HG02973 (cell line): ENCODE results near the gene PGS1.

Experiments
- ATAC-seq: cut with Tn5 transposase; IDR thresholded peaks from one replicate; pipeline ENCODE4 v1.9.1; 2021; ENCODE audit warnings: moderate library complexity; ENCODE audit not compliant: unreplicated experiment

Gene PGS1

GRCh38 chr17:78384479-78385175 lies 6.2 kb downstream of the PGS1 start:
- no peak for ATAC-seq

GRCh38 chr17:78387977-78388941 lies 9.8 kb downstream of the PGS1 start:
- no peak for ATAC-seq

- ATAC-seq = no peak
Observed at GRCh38 chr17:78390241-78391050, 12.0 kb downstream of the PGS1 start.

GRCh38 chr17:78391051-78391431 lies 12.6 kb downstream of the PGS1 start:
- ATAC-seq = no peak

DNA sequence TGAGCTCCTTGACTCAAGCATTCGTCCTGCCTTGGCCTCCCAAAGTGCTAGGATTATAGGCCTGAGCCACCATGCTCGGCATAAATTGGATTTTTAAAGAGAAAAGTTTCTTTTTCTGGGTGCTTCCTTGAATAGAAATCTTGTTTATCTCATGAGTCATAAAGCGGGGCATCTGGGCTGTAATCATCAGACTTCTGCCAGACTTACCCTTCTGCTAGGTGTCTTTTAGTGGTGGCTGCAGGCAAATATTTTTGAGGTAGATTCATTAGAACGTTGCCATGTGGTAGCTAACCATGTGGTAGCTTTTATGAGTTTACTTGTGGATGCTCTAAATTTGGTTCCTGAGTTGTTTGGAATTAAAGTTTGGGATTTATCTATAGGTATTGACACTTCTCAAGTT lies 13.4 kb downstream of the PGS1 start:
- no peak for ATAC-seq

GRCh38 chr17:78392295-78392694 lies 13.8 kb downstream of the PGS1 start:
- no peak for ATAC-seq

DNA sequence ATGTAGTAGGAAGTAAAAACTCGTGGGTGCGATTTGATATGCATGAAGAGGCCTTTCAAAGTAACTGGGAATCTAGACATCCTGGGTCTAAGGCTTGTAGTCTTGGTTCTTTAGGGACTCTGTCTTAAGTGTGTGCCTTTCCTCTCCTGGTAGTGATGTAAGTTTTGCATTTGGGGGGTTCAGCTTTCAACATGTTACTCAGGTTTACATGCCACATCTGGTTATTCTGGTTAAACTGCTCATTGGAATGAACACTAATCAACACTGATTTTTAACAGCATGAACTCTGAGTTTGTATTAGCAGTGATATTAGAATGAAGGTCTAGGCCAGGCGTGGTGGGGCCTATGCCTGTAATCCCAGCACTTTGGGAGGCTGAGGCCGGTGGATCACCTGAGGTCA lies 15.1 kb downstream of the PGS1 start:
- no peak for ATAC-seq

DNA sequence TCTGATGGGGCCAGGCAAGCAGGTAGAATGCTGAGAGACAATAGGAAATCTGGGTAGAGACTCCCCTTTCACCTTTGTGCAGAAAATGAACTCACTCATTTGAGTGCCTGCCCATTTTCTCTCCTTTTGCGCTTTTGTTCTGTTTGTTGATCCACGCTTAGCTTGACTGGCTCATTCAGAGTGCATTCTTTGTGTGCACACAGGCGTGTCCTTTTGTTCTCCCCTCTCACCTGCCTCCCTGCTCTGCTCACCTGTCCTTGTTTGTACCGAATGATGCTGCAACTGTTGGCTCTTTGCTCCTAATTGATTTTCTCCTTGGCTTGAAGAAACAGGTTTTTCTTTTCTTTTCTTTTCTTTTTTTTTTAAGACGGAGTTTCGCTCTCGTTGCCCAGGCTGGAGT lies 15.8 kb downstream of the PGS1 start:
- no peak for ATAC-seq

GRCh38 chr17:78395155-78395554 lies 16.7 kb downstream of the PGS1 start:
- no peak for ATAC-seq

GRCh38 chr17:78396441-78397337 lies 18.2 kb downstream of the PGS1 start:
- no peak for ATAC-seq

DNA sequence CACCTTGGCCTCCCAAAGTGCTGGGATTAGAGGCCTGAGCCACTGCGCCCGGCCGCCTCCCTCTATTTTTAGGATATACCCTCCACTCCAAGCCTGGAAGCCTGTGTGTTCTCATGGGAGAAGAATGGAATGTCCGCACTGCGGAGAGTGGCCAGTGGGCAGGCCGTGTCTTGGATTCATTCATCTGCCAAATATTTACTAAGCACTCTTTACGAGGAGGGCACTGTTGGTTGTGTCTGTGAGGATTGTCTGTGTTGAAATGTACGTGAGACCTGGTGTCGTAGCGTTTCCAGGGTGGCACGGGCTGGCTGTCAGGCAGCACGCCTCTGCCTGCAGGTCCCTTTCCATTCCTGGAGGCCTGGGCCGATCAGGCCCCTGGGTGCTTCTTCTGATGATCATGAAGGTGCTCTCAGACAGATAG lies 19.2 kb downstream of the PGS1 start:
- ATAC-seq = no peak

GRCh38 chr17:78398390-78398789 lies 19.9 kb downstream of the PGS1 start:
- ATAC-seq = no peak

DNA sequence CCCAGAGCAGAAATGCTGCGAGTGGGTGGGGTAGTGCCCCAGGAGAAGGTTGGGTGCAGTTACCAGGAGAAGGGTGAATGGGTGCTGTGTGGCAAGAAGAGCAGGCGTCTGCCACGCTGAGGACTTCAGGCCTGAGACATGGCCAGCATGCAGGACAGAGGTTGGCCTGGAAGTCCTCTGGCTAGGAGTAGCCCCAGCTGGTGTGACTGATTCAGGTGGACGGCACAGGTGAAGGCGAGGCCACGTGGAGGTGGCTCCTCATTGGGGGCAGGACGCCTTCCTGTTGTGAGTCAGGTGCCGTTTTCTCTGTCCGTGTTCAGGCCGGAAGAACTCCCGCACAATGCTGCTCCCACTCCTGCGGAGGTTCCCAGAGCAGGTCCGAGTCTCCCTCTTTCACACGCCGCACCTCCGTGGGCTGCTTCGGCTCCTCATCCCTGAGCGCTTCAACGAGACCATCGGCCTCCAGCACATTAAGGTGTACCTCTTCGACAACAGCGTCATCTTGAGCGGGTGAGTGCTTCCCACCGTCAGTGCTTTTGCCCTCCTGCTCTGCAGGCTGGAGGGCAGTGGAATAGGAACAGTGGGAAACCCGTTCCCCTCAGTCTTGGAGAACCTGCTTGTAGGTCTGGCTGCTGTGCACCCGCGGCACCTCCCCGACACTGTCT lies 20.7 kb downstream of the PGS1 start:
- no peak for ATAC-seq

DNA sequence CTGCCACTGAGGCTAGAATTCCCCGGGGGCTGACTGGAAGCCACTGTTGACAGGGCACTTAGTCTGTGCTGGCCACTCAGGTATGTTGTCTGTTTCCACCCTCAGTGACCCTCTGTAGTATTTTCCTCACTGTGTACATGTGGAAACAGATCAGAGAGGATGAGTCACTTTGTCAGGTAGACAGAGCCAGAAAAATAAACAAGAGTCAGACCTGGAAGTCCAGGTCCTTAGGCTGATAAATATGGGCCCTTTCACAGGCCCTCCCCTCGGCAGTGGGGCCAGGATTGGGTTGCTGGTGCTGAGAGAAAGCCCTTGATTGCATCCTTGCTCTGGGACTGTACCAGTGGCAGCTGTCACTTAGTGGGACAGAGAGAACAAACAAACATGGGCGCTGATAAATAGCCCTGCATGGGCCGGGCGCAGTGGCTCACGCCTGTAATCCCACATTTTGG lies 21.3 kb downstream of the PGS1 start:
- no peak for ATAC-seq

- ATAC-seq = no peak
Observed at GRCh38 chr17:78400581-78401240, 22.3 kb downstream of the PGS1 start.

DNA sequence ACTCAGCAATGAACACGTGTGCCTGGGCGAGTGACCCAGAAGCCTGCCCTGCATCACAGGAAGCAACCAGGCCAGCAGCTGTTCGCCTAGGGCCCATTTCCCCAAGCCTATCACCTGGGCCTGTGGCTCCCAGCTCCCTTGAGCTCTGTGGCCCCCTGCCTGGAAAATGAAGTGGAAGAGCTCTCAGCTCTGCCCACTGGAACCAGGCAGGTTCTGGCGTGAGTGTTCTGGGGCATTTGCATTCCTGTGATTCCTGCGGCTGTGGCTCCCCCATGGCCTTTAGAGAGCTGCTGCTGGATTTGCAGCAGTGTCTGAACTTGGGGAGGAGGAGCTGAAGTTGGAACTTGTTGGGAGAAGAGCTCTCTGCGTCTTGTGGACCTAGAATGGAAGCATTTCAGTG lies 22.8 kb downstream of the PGS1 start:
- no peak for ATAC-seq

- ATAC-seq = no peak
Observed at GRCh38 chr17:78401891-78402290, 23.4 kb downstream of the PGS1 start.

DNA sequence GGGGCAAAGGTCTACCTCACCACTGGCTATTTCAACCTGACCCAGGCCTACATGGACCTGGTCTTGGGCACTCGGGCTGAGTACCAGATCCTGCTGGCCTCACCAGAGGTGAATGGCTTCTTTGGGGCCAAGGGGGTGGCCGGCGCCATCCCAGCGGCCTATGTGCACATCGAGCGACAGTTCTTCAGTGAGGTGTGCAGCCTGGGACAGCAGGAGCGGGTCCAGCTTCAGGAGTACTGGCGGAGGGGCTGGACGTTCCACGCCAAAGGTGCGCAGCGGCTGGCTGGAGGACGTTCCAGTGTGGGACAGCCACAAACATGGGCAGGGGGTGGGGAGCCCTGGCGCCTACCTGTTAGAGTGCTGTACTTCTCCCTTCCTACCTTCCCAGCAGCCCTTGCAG lies 25.4 kb downstream of the PGS1 start:
- ATAC-seq = no peak

DNA sequence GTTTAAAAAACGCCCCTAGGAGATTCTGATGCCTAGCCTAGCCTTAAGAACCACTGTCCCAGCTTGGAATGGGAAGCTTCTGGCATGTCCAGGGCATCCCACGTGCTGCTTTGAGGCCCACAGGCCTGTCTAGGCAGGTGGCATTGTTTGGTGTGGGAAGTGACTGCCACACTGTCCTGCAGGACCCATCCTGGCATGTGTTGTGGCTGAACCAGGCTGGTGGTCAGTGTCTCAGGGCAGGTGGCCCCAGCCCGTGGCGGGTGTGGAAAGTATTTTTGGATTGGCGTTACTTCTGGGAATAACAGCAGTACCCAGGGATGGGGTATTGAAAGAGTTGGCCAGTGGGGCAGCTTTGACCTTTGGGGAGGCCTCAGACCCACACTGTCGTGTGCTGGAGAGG lies 27.9 kb downstream of the PGS1 start:
- no peak for ATAC-seq
